IPS-NIHi7 (cell line): ENCODE measurements around the gene RCAN3.

Experiments
- DNase-seq: peaks from one replicate; pipeline ENCODE4 v3.0.0; 2012; ENCODE audit warnings: mixed read lengths; ENCODE audit errors: extremely low spot score

The RCAN3 gene

GRCh38 chr1:24578846-24579245 is 76.2 kb downstream of the RCAN3 start:
- DNase-seq = no peak

GRCh38 chr1:24580756-24581155 is 78.1 kb downstream of the RCAN3 start:
- no peak for DNase-seq

- no peak for DNase-seq
Measured at GRCh38 chr1:24584171-24584647, 81.6 kb downstream of the RCAN3 start.

GRCh38 chr1:24586119-24586518 is 83.5 kb downstream of the RCAN3 start:
- DNase-seq = no peak

DNA sequence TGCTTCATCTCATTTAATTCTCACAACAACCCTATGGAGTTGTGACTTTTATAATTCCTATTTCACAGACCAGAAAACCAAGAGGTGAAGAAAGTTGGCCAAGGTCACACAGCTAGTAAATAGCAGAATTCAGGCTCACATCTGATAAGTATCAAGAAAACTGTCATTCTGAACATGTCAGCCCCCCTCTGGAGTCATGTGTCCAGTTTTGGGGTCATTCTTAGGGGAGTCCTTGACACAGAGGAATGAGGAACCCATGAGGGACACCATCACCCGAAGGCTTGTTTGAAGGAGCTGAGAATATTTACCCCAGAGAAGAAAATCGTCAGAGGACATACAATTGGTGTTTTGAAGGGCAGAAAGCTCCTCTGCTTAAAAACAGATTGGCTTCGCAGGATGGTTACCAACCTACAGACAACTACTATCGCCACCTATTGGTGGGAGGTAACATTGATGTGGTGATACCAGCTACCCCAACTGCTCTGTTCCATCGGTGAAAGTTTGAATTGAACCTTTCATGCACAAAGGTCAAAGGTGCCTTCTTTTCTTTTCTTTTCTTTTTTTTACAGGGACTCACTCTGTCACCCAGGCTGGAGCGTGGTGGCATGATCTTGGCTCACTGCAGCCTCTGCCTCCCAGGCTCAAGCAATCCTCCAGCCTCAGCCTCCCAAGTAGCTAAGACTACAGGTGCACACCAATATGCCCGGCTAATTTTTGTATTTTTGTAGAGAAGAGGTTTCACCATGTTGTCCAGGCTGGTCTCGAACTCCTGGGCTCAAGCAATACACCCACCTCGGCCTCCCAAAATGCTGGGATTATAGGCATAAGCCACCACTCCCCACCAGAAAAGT is 84.6 kb downstream of the RCAN3 start:
- peak; percentile 84 for DNase-seq

- no peak for DNase-seq
Measured at GRCh38 chr1:24588573-24588972, 85.9 kb downstream of the RCAN3 start.

GRCh38 chr1:24589200-24589599 is 86.6 kb downstream of the RCAN3 start:
- DNase-seq = no peak
